Thyroid gland (tissue), 4 donors: ENCODE data around the gene WDR3. TPM values are rescaled to one million over a fixed set of nuclear protein-coding genes. Genes with fewer than 3 reads are reported as not detected.
"Not testable (repeated sequence)": the region's sequence is repeated elsewhere in the genome, so short reads cannot be mapped to it uniquely, and the experiment has no call there.

Experiments
- DNase-seq, 2 donors: peaks; one replicate each; pipeline ENCODE4 v3.0.0-alpha.2; 2019
- H3K27ac ChIP-seq, 3 donors: fragments of 200-600 bp; sonication (generic); 1 replicate in 2 of 3; 2 replicates in 1 of 3; pipeline ENCODE4 v1.5.1; 2016 to 2019; ENCODE audit warnings: mild to moderate bottlenecking in 1 of 3, moderate library complexity in 1 of 3
- H3K27me3 ChIP-seq: fragments of 200-600 bp; sonication (generic); one replicate; pipeline ENCODE4 v1.5.1; 2019
- H3K36me3 ChIP-seq, 2 donors: fragments of 200-600 bp; sonication (generic); one replicate each; pipeline ENCODE4 v1.5.1; 2016 to 2019
- H3K4me1 ChIP-seq, 2 donors: fragments of 200-600 bp; sonication (generic); one replicate each; pipeline ENCODE4 v1.5.1; 2017 to 2019
- H3K4me3 ChIP-seq, 3 donors: fragments of 200-600 bp; sonication (generic); replicated peaks in 1 of 3; 1 replicate in 2 of 3; 2 replicates in 1 of 3; pipeline ENCODE4 v1.5.1; 2016; ENCODE audit warnings: mild to moderate bottlenecking in 1 of 3
- H3K9me3 ChIP-seq: fragments of 200-600 bp; sonication (generic); one replicate; pipeline ENCODE4 v1.5.1; 2017
- POLR2A ChIP-seq, 2 donors: fragments of 450-650 bp; IDR thresholded peaks; one replicate each; pipeline ENCODE4 v1.6.1; 2017; ENCODE audit warnings: antibody characterized with exemption in 2 of 2, mild to moderate bottlenecking in 2 of 2, moderate library complexity in 1 of 2
- WGBS, 2 donors: methylation state at CpG; one replicate each; pipeline ENCODE4 v1.1.5; 2017; 5-methylcytosine and 5-hydroxymethylcytosine counted together
- intact Hi-C: fragments of 100-400 bp; cut with DNase I; formaldehyde crosslinking; loops from one replicate; pipeline ENCODE4 v1.15.1; 2023
- total RNA-seq, 4 donors: library from RNA; depleted of rRNA; stranded (reverse); fragments of >200 nt; gene quantifications; one replicate each; pipeline ENCODE4 v1.2.3, GENCODE V29; 2016
- TF ChIP-seq, protein P1 (sequence below), 6 experiments: fragments of 200-600 bp in 3 of 6; fragments of 450-650 bp in 3 of 6; sonication (generic) in 3 of 6; IDR thresholded peaks; one replicate each; pipeline ENCODE4 v1.5.1; 2016 to 2019; ENCODE audit warnings: antibody characterized with exemption in 6 of 6, mild to moderate bottlenecking in 2 of 6, inconsistent platforms in 1 of 6, moderate library complexity in 1 of 6

WDR3 gene
- total RNA-seq, 4 donors from 2014 or later, result 7.0 to 22.2 (median 19.1) TPM

DNA sequence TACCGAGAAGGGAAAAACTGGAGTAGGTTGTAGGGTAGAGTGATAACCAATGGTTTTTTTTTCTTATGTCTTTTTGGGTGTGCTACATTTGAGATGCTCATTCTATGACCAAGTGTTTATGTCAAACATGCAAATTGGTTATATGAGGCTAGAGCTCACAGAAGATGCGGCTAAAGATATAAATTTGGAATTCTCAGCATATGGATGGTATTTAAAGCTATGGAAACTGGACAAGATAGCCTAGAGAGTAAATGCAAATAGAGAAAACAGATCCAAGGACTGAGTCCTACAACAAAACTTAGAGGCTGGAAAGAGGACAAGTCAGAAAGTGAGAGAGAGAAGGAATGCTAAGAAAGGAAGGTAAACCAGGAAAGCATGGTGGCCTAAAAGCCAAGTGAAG lies 7.5 kb upstream of the WDR3 start:
- peaks cover 0 to 19% of the 10 kb centered on the region in 2 donors for H3K36me3 ChIP-seq
- H3K9me3 ChIP-seq, result no peaks in the 10 kb centered on the region
- DNase-seq, result no peak
- no peaks in the 10 kb centered on the region for H3K4me1 ChIP-seq
- intact Hi-C loops, result no loop called here
- H3K27ac ChIP-seq, result no peak overlapping the region
- TF ChIP-seq, protein P1, sequence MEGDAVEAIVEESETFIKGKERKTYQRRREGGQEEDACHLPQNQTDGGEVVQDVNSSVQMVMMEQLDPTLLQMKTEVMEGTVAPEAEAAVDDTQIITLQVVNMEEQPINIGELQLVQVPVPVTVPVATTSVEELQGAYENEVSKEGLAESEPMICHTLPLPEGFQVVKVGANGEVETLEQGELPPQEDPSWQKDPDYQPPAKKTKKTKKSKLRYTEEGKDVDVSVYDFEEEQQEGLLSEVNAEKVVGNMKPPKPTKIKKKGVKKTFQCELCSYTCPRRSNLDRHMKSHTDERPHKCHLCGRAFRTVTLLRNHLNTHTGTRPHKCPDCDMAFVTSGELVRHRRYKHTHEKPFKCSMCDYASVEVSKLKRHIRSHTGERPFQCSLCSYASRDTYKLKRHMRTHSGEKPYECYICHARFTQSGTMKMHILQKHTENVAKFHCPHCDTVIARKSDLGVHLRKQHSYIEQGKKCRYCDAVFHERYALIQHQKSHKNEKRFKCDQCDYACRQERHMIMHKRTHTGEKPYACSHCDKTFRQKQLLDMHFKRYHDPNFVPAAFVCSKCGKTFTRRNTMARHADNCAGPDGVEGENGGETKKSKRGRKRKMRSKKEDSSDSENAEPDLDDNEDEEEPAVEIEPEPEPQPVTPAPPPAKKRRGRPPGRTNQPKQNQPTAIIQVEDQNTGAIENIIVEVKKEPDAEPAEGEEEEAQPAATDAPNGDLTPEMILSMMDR (IDR thresholded peaks at IDR 0.05), result no peak
- no peak for TF ChIP-seq POLR2A (IDR thresholded peaks at IDR 0.05)
- no peaks in the 10 kb centered on the region for H3K27me3 ChIP-seq
- WGBS, 2 donors, result 98% methylated on average over 2 of the region's 2 CpGs
- H3K4me3 ChIP-seq, result no peak overlapping the region

DNA sequence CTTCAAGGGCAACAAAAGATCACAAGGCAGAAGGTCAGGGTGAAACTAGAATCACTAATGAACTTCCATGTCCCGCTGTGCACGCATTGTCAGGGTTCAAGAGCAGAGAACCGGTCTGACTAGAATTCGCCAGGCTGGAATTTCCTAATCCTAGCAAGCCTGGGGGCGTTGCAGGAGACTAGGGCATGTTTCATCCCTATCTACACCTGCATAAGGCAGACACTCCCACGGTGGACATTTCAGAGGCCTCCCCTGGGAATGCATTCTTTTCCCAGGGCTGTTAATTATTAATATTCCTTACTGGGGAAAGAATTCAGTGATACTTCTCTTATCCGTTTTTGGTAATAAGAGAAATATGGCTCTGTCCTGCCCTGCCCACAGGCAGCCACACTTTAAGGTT lies 6.8 kb upstream of the WDR3 start:
- DNase-seq, H3K4me1 ChIP-seq, intact Hi-C loops, H3K4me3 ChIP-seq, H3K27ac ChIP-seq, H3K27me3 ChIP-seq, H3K9me3 ChIP-seq: not testable (repeated sequence)
- WGBS, 2 donors, result 83 to 89% methylated on average over 6 to 7 of the region's 7 CpGs
- peaks cover 0 to 12% of the 10 kb centered on the region in 2 donors for H3K36me3 ChIP-seq

DNA sequence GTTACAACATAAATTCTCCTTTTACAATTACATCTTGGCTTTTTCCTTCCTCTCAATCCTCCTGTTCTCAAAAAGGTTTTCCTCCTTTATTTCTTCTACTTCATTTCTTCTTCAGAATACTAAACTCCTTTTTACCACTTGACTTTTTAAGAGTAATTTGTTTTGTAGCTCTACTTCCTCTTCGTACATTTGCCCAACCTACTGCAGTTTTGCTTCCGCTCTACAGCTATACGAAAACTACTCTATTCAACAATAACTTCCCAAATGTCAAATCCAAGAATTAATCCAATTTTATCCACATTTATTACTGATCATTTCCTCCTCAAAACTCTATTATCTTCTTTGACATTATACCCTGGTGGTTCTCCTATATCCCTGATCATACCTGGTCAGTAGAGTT lies 3.6 kb upstream of the WDR3 start:
- no peak overlapping the region for H3K27ac ChIP-seq
- intact Hi-C loops, result no loop called here
- WGBS, 2 donors, result 90 to 91% methylated on average over 3 of the region's 3 CpGs
- no peaks in the 10 kb centered on the region for H3K9me3 ChIP-seq
- peaks cover 9 to 14% of the 10 kb centered on the region in 2 donors for H3K4me1 ChIP-seq
- TF ChIP-seq POLR2A (IDR thresholded peaks at IDR 0.05), result no peak
- TF ChIP-seq, protein P1 (IDR thresholded peaks at IDR 0.05), result no peak
- no peak overlapping the region for H3K4me3 ChIP-seq
- H3K36me3 ChIP-seq, result no peaks in the 10 kb centered on the region
- no peaks in the 10 kb centered on the region for H3K27me3 ChIP-seq
- no peak for DNase-seq

DNA sequence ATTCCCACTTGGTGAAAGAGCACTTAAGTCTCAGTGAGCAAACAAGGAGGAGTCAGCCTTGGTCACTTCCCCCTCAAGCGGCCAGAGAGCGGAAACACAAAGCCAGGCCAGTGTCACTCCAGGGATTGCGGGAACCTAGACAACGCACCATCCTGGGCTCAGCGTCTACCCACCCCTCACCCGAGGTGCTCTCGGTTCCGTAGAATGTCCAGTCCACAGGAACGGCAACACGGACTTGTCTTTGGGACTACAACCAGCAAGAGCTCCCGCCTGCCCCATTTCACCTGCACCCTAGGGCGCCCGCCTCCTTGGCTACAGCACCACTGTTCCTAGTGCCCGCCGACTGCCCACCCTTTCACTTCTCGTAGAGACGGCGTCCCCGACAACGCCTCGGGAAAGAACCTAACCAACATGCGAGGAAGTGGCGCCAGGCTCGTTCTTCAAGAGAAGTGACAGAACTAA lies 627 bp upstream of the WDR3 start:
- TF ChIP-seq, protein P1 (IDR thresholded peaks at IDR 0.05), result no peak
- peak in 1 of 2 donors; percentile 15 for TF ChIP-seq POLR2A (IDR thresholded peaks at IDR 0.05)
- H3K27me3 ChIP-seq, result no peaks in the 10 kb centered on the region
- peak overlapping the region in 2 of 3 donors; percentile 78 to 80 for H3K27ac ChIP-seq
- peak overlapping the region; percentile 70 to 92 (median 92) for H3K4me3 ChIP-seq
- H3K4me1 ChIP-seq, result peaks cover 9 to 23% of the 10 kb centered on the region in 2 donors
- intact Hi-C loops, result no loop called here
- H3K9me3 ChIP-seq, result no peaks in the 10 kb centered on the region
- WGBS, 2 donors, result 0% methylated on average over 7 to 24 of the region's 24 CpGs
- DNase-seq, result peak; percentile 68 to 71
- H3K36me3 ChIP-seq, result no peaks in the 10 kb centered on the region

DNA sequence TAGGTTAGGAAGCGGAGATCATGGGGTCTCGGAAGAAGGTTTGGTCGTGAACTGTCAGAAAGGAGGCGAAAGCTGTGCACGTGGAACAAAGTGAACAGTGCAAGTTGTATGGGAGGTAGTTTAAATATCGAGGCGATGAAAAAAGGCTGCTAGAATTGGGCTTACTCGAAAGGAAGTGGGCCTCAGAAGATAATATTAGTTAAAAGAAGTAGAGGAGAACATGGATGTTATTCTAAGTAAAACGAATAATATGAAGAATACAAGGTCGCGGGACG lies 571 bp downstream of the WDR3 start:
- H3K4me1 ChIP-seq, result peaks cover 9 to 23% of the 10 kb centered on the region in 2 donors
- no peak for TF ChIP-seq POLR2A (IDR thresholded peaks at IDR 0.05)
- TF ChIP-seq, protein P1 (IDR thresholded peaks at IDR 0.05), result no peak
- peak overlapping the region; percentile 70 to 92 (median 92) for H3K4me3 ChIP-seq
- DNase-seq, result no peak
- no peaks in the 10 kb centered on the region for H3K27me3 ChIP-seq
- no peaks in the 10 kb centered on the region for H3K9me3 ChIP-seq
- H3K36me3 ChIP-seq, result no peaks in the 10 kb centered on the region
- no peak overlapping the region for H3K27ac ChIP-seq
- intact Hi-C loops, result no loop called here
- 1 to 2% methylated on average over 12 of the region's 12 CpGs for WGBS, 2 donors

DNA sequence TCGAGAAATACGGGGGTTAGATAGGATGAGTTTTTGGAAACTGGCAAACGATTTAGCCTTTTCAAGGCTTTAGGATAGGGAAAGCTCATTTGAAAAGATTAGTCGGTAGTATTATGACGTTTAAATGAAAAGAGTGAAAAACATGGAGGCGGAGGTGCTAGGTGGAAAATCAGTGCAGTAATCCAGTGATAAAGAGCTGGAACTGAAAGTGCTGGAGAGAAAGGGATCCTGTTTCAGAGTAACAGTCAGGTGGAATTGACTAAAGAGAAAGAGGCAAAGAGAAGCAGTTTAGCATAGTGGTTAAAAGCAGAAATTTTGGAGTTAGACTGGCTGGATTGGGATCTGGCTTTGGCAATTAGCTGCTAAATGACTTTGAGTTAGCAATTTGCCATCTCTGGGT lies 945 bp downstream of the WDR3 start:
- Histone ChIP-seq H3K27ac (no peak overlapping the region), H3K36me3 (no peaks in the 10 kb centered on the region), H3K9me3 (no peaks in the 10 kb centered on the region), H3K4me3 (peak overlapping the region; percentile 70 to 92 (median 92)), H3K27me3 (no peaks in the 10 kb centered on the region), H3K4me1 (peaks cover 9 to 23% of the 10 kb centered on the region in 2 donors)
- intact Hi-C loops, result no loop called here
- WGBS, 2 donors, result 8% methylated on average over 6 of the region's 6 CpGs
- TF ChIP-seq, protein P1 (IDR thresholded peaks at IDR 0.05), result no peak
- no peak for TF ChIP-seq POLR2A (IDR thresholded peaks at IDR 0.05)
- no peak for DNase-seq
